Ovary (tissue), 3 donors: ENCODE results near the gene DACT3.

Experiments
- EP300 ChIP-seq: sonication (generic); formaldehyde crosslinking; IDR thresholded peaks from one replicate; pipeline ENCODE4 v1.6.1; 2017; ENCODE audit warnings: antibody characterized with exemption
- POLR2A ChIP-seq: fragments of 450-650 bp; IDR thresholded peaks from one replicate; pipeline ENCODE4 v1.6.1; 2017; ENCODE audit warnings: antibody characterized with exemption, mild to moderate bottlenecking, moderate library complexity
- TF ChIP-seq, protein P1 (sequence below), 3 donors: fragments of 450-650 bp in 2 of 3; fragments of 200-600 bp in 1 of 3; IDR thresholded peaks; one replicate each; pipeline versions ENCODE4 v1.5.1 to v1.8.0; 2016 to 2022; ENCODE audit warnings: antibody characterized with exemption in 3 of 3, mild to moderate bottlenecking in 1 of 3
- donor health status: DM: no; HTN: no; CAD: no.

- TF ChIP-seq EP300 (no peak), POLR2A (no peak)
- TF ChIP-seq, protein P1, sequence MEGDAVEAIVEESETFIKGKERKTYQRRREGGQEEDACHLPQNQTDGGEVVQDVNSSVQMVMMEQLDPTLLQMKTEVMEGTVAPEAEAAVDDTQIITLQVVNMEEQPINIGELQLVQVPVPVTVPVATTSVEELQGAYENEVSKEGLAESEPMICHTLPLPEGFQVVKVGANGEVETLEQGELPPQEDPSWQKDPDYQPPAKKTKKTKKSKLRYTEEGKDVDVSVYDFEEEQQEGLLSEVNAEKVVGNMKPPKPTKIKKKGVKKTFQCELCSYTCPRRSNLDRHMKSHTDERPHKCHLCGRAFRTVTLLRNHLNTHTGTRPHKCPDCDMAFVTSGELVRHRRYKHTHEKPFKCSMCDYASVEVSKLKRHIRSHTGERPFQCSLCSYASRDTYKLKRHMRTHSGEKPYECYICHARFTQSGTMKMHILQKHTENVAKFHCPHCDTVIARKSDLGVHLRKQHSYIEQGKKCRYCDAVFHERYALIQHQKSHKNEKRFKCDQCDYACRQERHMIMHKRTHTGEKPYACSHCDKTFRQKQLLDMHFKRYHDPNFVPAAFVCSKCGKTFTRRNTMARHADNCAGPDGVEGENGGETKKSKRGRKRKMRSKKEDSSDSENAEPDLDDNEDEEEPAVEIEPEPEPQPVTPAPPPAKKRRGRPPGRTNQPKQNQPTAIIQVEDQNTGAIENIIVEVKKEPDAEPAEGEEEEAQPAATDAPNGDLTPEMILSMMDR (IDR thresholded peaks at IDR 0.05): no peak
Observed at GRCh38 chr19:46691104-46691503, 30.1 kb upstream of the DACT3 start.
